A549 (cell line): ENCODE data around the gene TNK1.

Experiments
- CHD2 ChIP-seq: fragments of 150-350 bp; IDR thresholded peaks from 2 replicates; pipeline ENCODE4 v1.6.1; 2014; ENCODE audit warnings: low read length; ENCODE audit not compliant: partially characterized antibody
- ESRRA ChIP-seq: fragments of 150-350 bp; IDR thresholded peaks from 2 replicates; pipeline ENCODE4 v1.6.1; 2014; ENCODE audit warnings: mild to moderate bottlenecking, low read length, borderline replicate concordance
- HDAC2 ChIP-seq: fragments of 200-600 bp; sonication (generic); IDR thresholded peaks from 2 replicates; pipeline ENCODE4 v1.6.1; 2016
- NR3C1 ChIP-seq: fragments of >200 bp; sonication (Bioruptor Twin); formaldehyde crosslinking; IDR thresholded peaks from 3 replicates; pipeline ENCODE4 v1.6.1; 2017
- POLR2A ChIP-seq: IDR thresholded peaks from 2 replicates; pipeline ENCODE4 v1.6.1; 2012; ENCODE audit warnings: mild to moderate bottlenecking, low read length
- POLR2AphosphoS2 ChIP-seq: conservative IDR thresholded peaks from 2 replicates; pipeline ENCODE4 v1.6.1; 2012; ENCODE audit warnings: low read length, improper control_type of control experiment, inconsistent platforms
- RCOR1 ChIP-seq: fragments of 150-350 bp; IDR thresholded peaks from 2 replicates; pipeline ENCODE4 v1.6.1; 2014; ENCODE audit warnings: antibody characterized with exemption, low read length, low read depth
- RFX5 ChIP-seq: fragments of 450-650 bp; IDR thresholded peaks from 2 replicates; pipeline ENCODE4 v1.7.1; 2014; ENCODE audit warnings: antibody characterized with exemption, mild to moderate bottlenecking, moderate library complexity
- ZFP36 ChIP-seq: fragments of 450-650 bp; IDR thresholded peaks from 2 replicates; pipeline ENCODE4 v1.6.1; 2014; ENCODE audit warnings: borderline replicate concordance; ENCODE audit not compliant: partially characterized antibody
- ZNF302 ChIP-seq: fragments of 250-450 bp; sonication (Bioruptor Pico); IDR thresholded peaks from 2 replicates; pipeline ENCODE4 v1.9.0; 2021; ENCODE audit warnings: inconsistent platforms, mild to moderate bottlenecking, moderate library complexity
- TF ChIP-seq, protein P1 (sequence below): fragments of >200 bp; sonication (Bioruptor Twin); formaldehyde crosslinking; IDR thresholded peaks from 3 replicates; pipeline ENCODE4 v1.5.1; 2016
- TF ChIP-seq, protein P2 (sequence below): IDR thresholded peaks from 2 replicates; pipeline ENCODE4 v1.6.1; 2012

DNA sequence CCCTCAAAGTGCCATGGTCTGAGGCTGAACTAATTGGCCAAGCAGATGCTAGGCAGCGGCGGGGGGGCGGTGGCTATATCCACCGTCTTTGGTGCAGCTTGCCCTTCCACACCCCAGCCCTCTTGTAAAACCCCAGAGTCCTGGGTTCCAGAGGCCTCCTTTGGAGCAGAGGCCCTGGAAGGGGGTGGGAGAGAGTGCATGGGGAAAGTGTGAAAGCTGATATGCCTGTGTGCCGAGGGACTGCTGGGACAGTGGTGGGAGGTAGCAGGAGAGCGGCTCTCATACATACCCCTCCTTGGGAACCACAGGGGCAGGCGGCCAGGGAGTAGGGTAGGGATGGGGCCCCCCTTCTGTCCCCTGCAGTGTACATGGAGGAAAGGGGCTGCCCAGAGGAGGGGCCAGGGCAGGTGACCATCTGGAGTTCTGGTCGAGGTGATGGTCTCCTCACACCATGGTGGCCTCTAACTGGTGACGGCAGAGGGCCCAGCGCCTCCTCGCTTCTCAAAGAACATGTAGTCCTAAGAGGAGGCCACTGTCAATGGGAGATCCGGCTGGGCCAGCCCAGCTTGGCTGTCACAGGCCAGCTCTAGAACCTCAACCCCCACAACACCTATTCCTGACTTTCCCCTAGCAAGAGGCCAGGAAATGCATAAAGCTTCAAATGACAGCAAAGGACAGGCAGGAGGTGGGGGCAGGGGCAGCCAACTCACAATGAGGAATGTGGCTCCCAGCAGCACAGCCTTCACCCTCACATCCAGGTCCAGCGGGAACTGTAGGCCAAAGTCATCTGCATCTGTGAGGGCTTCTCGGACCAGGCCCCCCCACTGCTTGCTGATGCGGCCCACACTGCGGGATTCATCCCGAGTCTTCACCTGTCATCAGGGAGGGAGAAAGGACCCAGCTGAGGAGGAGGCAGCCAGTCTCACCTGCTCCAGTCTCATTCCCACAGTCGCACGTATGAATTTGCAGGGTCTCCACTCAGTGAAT, 9.3 kb downstream of the TNK1 start:
- TF ChIP-seq, protein P1, sequence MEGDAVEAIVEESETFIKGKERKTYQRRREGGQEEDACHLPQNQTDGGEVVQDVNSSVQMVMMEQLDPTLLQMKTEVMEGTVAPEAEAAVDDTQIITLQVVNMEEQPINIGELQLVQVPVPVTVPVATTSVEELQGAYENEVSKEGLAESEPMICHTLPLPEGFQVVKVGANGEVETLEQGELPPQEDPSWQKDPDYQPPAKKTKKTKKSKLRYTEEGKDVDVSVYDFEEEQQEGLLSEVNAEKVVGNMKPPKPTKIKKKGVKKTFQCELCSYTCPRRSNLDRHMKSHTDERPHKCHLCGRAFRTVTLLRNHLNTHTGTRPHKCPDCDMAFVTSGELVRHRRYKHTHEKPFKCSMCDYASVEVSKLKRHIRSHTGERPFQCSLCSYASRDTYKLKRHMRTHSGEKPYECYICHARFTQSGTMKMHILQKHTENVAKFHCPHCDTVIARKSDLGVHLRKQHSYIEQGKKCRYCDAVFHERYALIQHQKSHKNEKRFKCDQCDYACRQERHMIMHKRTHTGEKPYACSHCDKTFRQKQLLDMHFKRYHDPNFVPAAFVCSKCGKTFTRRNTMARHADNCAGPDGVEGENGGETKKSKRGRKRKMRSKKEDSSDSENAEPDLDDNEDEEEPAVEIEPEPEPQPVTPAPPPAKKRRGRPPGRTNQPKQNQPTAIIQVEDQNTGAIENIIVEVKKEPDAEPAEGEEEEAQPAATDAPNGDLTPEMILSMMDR: no peak
- no peak for TF ChIP-seq ESRRA
- no peak for TF ChIP-seq NR3C1
- no peak for TF ChIP-seq ZNF302
- TF ChIP-seq POLR2A: no peak
- TF ChIP-seq, protein P2, sequence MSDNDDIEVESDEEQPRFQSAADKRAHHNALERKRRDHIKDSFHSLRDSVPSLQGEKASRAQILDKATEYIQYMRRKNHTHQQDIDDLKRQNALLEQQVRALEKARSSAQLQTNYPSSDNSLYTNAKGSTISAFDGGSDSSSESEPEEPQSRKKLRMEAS: no peak
- no peak for TF ChIP-seq HDAC2
- no peak for TF ChIP-seq RCOR1
- TF ChIP-seq ZFP36: no peak
- no peak for TF ChIP-seq RFX5
- no peak for TF ChIP-seq POLR2AphosphoS2
- no peak for TF ChIP-seq CHD2
